ENCODE data around the gene C15orf61.

The C15orf61 gene

GRCh38 chr15:67506775-67507747 lies 13.9 kb upstream of the C15orf61 start:
- no peak overlapping the region for H3K4me3 ChIP-seq (ENCODE audit: low read depth, low read length)
- TF ChIP-seq CTCF (IDR thresholded peaks at IDR 0.05; ENCODE audit: low read depth, low read length) = no peak

- TF ChIP-seq CTCF (IDR thresholded peaks at IDR 0.05; ENCODE audit: low read depth, low read length) = no peak
- no peak overlapping the region for H3K4me3 ChIP-seq (ENCODE audit: low read depth, low read length)
These were observed 12.5 kb upstream of the C15orf61 start for GRCh38 chr15:67508407-67508806.

GRCh38 chr15:67509918-67510317 lies 11.0 kb upstream of the C15orf61 start:
- no peak overlapping the region for H3K4me3 ChIP-seq (ENCODE audit: low read depth, low read length)

GRCh38 chr15:67510597-67511190 lies 10.2 kb upstream of the C15orf61 start:
- H3K4me3 ChIP-seq (ENCODE audit: low read depth, low read length) = no peak overlapping the region
- TF ChIP-seq CTCF (IDR thresholded peaks at IDR 0.05; ENCODE audit: low read depth, low read length) = no peak

More at GRCh38 chr15:67509918-67510317, 11.0 kb upstream of the C15orf61 start:
- no peak for TF ChIP-seq CTCF (IDR thresholded peaks at IDR 0.05; ENCODE audit: low read depth, low read length)

GRCh38 chr15:67511606-67512005 lies 9.3 kb upstream of the C15orf61 start:
- TF ChIP-seq CTCF (IDR thresholded peaks at IDR 0.05; ENCODE audit: low read depth, low read length) = no peak
- no peak overlapping the region for H3K4me3 ChIP-seq (ENCODE audit: low read depth, low read length)

- no peak overlapping the region for H3K4me3 ChIP-seq (ENCODE audit: low read depth, low read length)
- no peak for TF ChIP-seq CTCF (IDR thresholded peaks at IDR 0.05; ENCODE audit: low read depth, low read length)
These were observed 8.8 kb upstream of the C15orf61 start for GRCh38 chr15:67512140-67512539.

All from WI38 (cell line).